ENCODE measurements around the gene CEP44. TPM values are rescaled to one million over a fixed set of nuclear protein-coding genes. Genes with fewer than 3 reads are reported as not detected.

CEP44 gene
- total and polyA plus RNA-seq, 2 experiments from 2014 or later = 6.1 to 8.1 TPM

DNA sequence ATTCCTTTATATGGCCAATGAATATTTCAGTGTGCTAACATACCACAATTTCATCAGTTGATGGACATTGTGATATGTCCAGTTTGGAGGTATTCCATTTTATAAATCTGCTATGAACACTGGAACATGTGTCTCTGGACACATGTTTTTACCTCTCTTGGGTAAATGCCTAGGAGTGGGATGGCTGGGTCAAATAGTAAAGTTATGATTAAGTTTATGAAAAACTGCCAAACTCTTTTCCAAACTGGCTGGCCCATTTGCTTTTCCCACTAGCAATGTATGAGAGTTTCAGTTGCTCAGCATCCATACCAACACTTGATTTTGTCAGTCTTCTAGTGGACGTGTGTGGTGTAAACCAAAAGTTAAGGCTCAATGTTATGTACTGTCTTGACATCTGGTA, 40.5 kb downstream of the CEP44 start:
- in situ Hi-C loops (cut with MboI) = loop anchor here (25.0 kb wide), 1 partner anchor 812 kb away; no protein-coding TSS in a partner anchor
- no peaks in the 10 kb centered on the region for H3K9me3 ChIP-seq (ENCODE audit: low read depth)
- no peak overlapping the region for H3K4me2 ChIP-seq (ENCODE audit: unreplicated experiment)
- WGBS, 2 experiments (ENCODE audit: low coverage in 1 of 2, low lambda C conversion rate in 2 of 2, missing lambda C conversion rate in 2 of 2) = 57 to 58% methylated on average over 1 of the region's 1 CpG
- H3K79me2 ChIP-seq (ENCODE audit: insufficient read depth) = no peaks in the 10 kb centered on the region
- H2AFZ ChIP-seq = no peak overlapping the region
- no peaks in the 10 kb centered on the region for H3K9me2 ChIP-seq (ENCODE audit: insufficient read depth)
- H3K4me1 ChIP-seq (ENCODE audit: insufficient read depth) = peaks cover 12% of the 10 kb centered on the region; the same call in 1 of the 2 replicates
- peak overlapping the region; percentile 27; the same call in 1 of the 2 replicates for H3K27ac ChIP-seq
- H3K9ac ChIP-seq = no peak overlapping the region
- no peak overlapping the region for H3K4me3 ChIP-seq
- no peaks in the 10 kb centered on the region for H4K20me1 ChIP-seq (ENCODE audit: insufficient read depth)
- peaks cover 13% of the 10 kb centered on the region; the same call in 1 of the 2 replicates for H3F3A ChIP-seq (ENCODE audit: insufficient read depth)
- peak; percentile 28 for DNase-seq
- H3K27me3 ChIP-seq (replicated peaks; ENCODE audit: insufficient read depth) = no peaks in the 10 kb centered on the region
- no peaks in the 10 kb centered on the region for H3K36me3 ChIP-seq (ENCODE audit: low read depth)
- TF ChIP-seq EZH2phosphoT487 (IDR thresholded peaks at IDR 0.05; ENCODE audit: insufficient read depth, low read depth) (no peak), EZH2 (IDR thresholded peaks at IDR 0.05; ENCODE audit: insufficient read depth, poor library complexity, severe bottlenecking) (no peak)

DNA sequence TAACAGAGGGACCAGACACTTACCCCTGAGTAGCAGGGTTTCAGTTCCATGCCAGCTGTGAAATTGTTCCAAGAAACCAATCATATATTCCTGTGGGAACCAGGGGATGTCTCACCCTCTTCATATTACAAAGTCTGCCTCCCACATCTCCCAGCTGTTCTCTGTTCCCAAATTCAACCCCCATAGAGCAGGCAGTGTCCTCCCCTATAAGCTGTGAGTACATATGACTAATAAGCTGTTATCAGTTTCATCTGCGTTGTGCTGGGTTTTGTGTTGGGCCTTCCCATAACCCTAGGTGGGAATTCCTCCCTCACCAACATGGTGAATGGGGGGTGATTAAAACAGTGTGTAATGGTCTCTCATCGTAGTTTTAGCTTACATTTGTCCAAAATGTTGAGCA, 41.0 kb downstream of the CEP44 start:
- peaks cover 12% of the 10 kb centered on the region; the same call in 1 of the 2 replicates for H3K4me1 ChIP-seq (ENCODE audit: insufficient read depth)
- H3K27me3 ChIP-seq (replicated peaks; ENCODE audit: insufficient read depth) = no peaks in the 10 kb centered on the region
- in situ Hi-C loops (cut with MboI) = loop anchor here (25.0 kb wide), 1 partner anchor 812 kb away; no protein-coding TSS in a partner anchor
- no peak overlapping the region for H3K4me2 ChIP-seq (ENCODE audit: unreplicated experiment)
- H3K79me2 ChIP-seq (ENCODE audit: insufficient read depth) = no peaks in the 10 kb centered on the region
- no peaks in the 10 kb centered on the region for H4K20me1 ChIP-seq (ENCODE audit: insufficient read depth)
- no peaks in the 10 kb centered on the region for H3K36me3 ChIP-seq (ENCODE audit: low read depth)
- TF ChIP-seq EZH2phosphoT487 (IDR thresholded peaks at IDR 0.05; ENCODE audit: insufficient read depth, low read depth) (no peak), EZH2 (IDR thresholded peaks at IDR 0.05; ENCODE audit: insufficient read depth, poor library complexity, severe bottlenecking) (no peak)
- H3K9ac ChIP-seq = no peak overlapping the region
- peaks cover 13% of the 10 kb centered on the region; the same call in 1 of the 2 replicates for H3F3A ChIP-seq (ENCODE audit: insufficient read depth)
- H2AFZ ChIP-seq = no peak overlapping the region
- peak overlapping the region; percentile 27; the same call in 1 of the 2 replicates for H3K27ac ChIP-seq
- DNase-seq = peak; percentile 54
- H3K9me2 ChIP-seq (ENCODE audit: insufficient read depth) = no peaks in the 10 kb centered on the region
- no peaks in the 10 kb centered on the region for H3K9me3 ChIP-seq (ENCODE audit: low read depth)
- WGBS, 2 experiments (ENCODE audit: low coverage in 1 of 2, low lambda C conversion rate in 2 of 2, missing lambda C conversion rate in 2 of 2) = 40 to 43% methylated on average over 2 of the region's 2 CpGs
- no peak overlapping the region for H3K4me3 ChIP-seq

DNA sequence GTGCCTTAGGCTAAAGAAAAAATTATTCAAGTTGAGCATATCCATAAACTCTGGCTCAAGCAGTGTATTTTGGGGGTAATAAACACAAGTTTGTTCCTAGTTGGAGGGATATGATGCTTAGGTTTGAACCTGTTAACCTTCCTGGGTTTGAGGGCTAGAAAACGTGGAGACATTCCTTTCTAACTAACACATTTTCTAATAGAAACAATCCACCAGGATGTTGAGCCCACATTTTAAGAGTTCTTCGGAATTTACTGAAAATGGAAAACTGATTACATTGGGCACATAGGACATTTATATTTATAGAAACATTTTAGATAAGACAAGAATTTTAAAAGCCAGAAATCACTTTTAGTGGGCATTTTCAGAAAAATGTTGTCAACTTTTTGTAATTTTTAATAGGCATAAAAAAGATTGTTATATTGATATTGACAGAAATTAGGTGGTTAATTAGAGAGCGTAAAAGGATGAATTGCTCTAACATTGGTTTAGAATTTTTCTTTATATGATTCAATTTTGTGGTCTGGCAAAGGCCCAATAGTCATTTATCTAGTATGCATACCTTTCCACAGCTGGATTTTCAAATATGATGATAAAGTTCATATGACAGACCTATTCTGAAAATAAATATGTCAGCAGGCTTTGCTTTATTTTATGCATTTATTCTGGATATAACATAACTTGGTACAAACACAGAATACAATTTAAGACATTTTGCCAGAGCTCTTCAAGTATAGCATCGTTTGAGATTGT, 49.2 kb downstream of the CEP44 start:
- no peak overlapping the region for H3K4me3 ChIP-seq
- no peak overlapping the region for H3K27ac ChIP-seq
- H3K9me3 ChIP-seq (ENCODE audit: low read depth) = no peaks in the 10 kb centered on the region
- H3K4me2 ChIP-seq (ENCODE audit: unreplicated experiment) = no peak overlapping the region
- no peaks in the 10 kb centered on the region for H3K4me1 ChIP-seq (ENCODE audit: insufficient read depth)
- H3K79me2 ChIP-seq (ENCODE audit: insufficient read depth) = no peaks in the 10 kb centered on the region
- H4K20me1 ChIP-seq (ENCODE audit: insufficient read depth) = no peaks in the 10 kb centered on the region
- no peak overlapping the region for H3K9ac ChIP-seq
- H3K9me2 ChIP-seq (ENCODE audit: insufficient read depth) = no peaks in the 10 kb centered on the region
- DNase-seq = no peak
- H3K36me3 ChIP-seq (ENCODE audit: low read depth) = no peaks in the 10 kb centered on the region
- no peak overlapping the region for H2AFZ ChIP-seq
- WGBS, 2 experiments (ENCODE audit: low coverage in 1 of 2, low lambda C conversion rate in 2 of 2, missing lambda C conversion rate in 2 of 2) = 65 to 66% methylated on average over 4 of the region's 4 CpGs
- TF ChIP-seq EZH2 (IDR thresholded peaks at IDR 0.05; ENCODE audit: insufficient read depth, poor library complexity, severe bottlenecking) = no peak
- TF ChIP-seq EZH2phosphoT487 (IDR thresholded peaks at IDR 0.05; ENCODE audit: insufficient read depth, low read depth) = no peak
- H3K27me3 ChIP-seq (replicated peaks; ENCODE audit: insufficient read depth) = no peaks in the 10 kb centered on the region
- H3F3A ChIP-seq (ENCODE audit: insufficient read depth) = no peaks in the 10 kb centered on the region
- in situ Hi-C loops (cut with MboI) = no loop called here

DNA sequence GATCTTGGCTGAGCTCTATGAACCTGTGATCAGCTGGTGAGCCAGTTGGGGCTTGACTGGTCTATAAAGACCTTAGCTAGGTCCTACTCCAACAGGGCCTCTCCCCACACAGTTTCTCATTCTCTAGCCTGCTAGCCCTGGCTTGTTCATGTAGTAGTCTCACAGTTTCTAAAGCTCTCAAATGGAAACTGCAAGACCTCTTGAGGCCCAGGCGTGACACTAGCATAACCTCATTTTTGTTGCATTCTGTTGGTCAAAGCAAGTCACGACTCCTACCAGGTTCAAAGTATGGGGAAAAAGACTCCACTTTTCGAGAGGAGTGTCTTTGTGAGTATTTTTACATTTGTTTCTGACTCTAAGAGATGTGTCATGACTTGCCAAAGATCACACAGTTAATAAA, 50.9 kb downstream of the CEP44 start:
- Histone ChIP-seq H4K20me1 (ENCODE audit: insufficient read depth) (no peaks in the 10 kb centered on the region), H2AFZ (no peak overlapping the region), H3K4me2 (ENCODE audit: unreplicated experiment) (no peak overlapping the region), H3K27me3 (replicated peaks; ENCODE audit: insufficient read depth) (no peaks in the 10 kb centered on the region), H3K9me3 (ENCODE audit: low read depth) (no peaks in the 10 kb centered on the region), H3K9me2 (ENCODE audit: insufficient read depth) (no peaks in the 10 kb centered on the region), H3K36me3 (ENCODE audit: low read depth) (no peaks in the 10 kb centered on the region), H3K79me2 (ENCODE audit: insufficient read depth) (no peaks in the 10 kb centered on the region), H3K9ac (no peak overlapping the region), H3K27ac (no peak overlapping the region), H3K4me3 (no peak overlapping the region), H3F3A (ENCODE audit: insufficient read depth) (no peaks in the 10 kb centered on the region), H3K4me1 (ENCODE audit: insufficient read depth) (no peaks in the 10 kb centered on the region)
- no peak for TF ChIP-seq EZH2phosphoT487 (IDR thresholded peaks at IDR 0.05; ENCODE audit: insufficient read depth, low read depth)
- TF ChIP-seq EZH2 (IDR thresholded peaks at IDR 0.05; ENCODE audit: insufficient read depth, poor library complexity, severe bottlenecking) = no peak
- WGBS, 2 experiments (ENCODE audit: low coverage in 1 of 2, low lambda C conversion rate in 2 of 2, missing lambda C conversion rate in 2 of 2) = 90 to 95% methylated on average over 3 of the region's 3 CpGs
- no peak for DNase-seq
- in situ Hi-C loops (cut with MboI) = no loop called here

All from GM23248 (cell line).